Measurements from ENCODE around the gene SCCPDH.

DNA sequence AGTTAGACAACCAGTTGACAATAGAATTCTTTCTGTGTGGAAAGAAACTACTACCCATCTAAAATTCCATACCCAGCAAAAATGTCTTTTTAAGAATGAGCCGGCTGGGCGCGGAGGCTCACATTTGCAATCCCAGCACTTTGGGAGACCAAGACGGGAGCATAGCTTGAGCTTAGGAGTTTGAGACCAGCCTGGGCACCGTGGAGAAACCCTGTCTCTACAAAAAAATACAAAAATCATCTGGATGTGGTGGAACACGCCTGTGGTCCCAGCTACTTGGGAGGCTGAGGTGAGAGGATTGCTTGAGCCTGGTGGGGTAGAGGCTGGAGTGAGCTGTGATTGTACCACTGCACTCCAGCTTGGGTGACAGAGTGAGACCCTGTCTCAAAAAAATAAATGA is 79.2 kb downstream of the SCCPDH start:
- TF ChIP-seq, protein P1, sequence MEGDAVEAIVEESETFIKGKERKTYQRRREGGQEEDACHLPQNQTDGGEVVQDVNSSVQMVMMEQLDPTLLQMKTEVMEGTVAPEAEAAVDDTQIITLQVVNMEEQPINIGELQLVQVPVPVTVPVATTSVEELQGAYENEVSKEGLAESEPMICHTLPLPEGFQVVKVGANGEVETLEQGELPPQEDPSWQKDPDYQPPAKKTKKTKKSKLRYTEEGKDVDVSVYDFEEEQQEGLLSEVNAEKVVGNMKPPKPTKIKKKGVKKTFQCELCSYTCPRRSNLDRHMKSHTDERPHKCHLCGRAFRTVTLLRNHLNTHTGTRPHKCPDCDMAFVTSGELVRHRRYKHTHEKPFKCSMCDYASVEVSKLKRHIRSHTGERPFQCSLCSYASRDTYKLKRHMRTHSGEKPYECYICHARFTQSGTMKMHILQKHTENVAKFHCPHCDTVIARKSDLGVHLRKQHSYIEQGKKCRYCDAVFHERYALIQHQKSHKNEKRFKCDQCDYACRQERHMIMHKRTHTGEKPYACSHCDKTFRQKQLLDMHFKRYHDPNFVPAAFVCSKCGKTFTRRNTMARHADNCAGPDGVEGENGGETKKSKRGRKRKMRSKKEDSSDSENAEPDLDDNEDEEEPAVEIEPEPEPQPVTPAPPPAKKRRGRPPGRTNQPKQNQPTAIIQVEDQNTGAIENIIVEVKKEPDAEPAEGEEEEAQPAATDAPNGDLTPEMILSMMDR (IDR thresholded peaks at IDR 0.05), result no peak
- TF ChIP-seq POLR2A (IDR thresholded peaks at IDR 0.05) (no peak), POLR2AphosphoS5 (IDR thresholded peaks at IDR 0.05) (no peak)
